ENCODE data around the gene OVCH1.

OVCH1 gene

GRCh38 chr12:29543036-29543435 is 45.5 kb upstream of the OVCH1 start:
- TF ChIP-seq CTCF (IDR thresholded peaks at IDR 0.05; ENCODE audit: insufficient read depth, low read length, missing control alignments): no peak
- POLR2A ChIA-PET: no interaction called here
- DNase-seq (ENCODE audit: low read depth, low spot score): no peak
- no peak overlapping the region for H3K4me3 ChIP-seq (ENCODE audit: low read depth, low read length)
- CTCF ChIA-PET: interaction anchor here (1.2 to 1.8 kb wide), 2 partner anchors 23 to 24 kb away, joined by 3 to 4 read pairs; no protein-coding TSS in a partner anchor

- no peak for TF ChIP-seq CTCF (IDR thresholded peaks at IDR 0.05; ENCODE audit: insufficient read depth, low read length, missing control alignments)
- no peak for DNase-seq (ENCODE audit: low read depth, low spot score)
- ChIA-PET POLR2A (no interaction called here), CTCF (no interaction called here)
- H3K4me3 ChIP-seq (ENCODE audit: low read depth, low read length): no peak overlapping the region
Observed at GRCh38 chr12:29537298-29537697, 39.8 kb upstream of the OVCH1 start.

- DNase-seq (ENCODE audit: low read depth, low spot score): no peak
- no peak overlapping the region for H3K4me3 ChIP-seq (ENCODE audit: low read depth, low read length)
- CTCF ChIA-PET: no interaction called here
- no peak for TF ChIP-seq CTCF (IDR thresholded peaks at IDR 0.05; ENCODE audit: insufficient read depth, low read length, missing control alignments)
- POLR2A ChIA-PET: no interaction called here
Observed at GRCh38 chr12:29534935-29535334, 37.4 kb upstream of the OVCH1 start.

GRCh38 chr12:29533815-29534489 is 36.5 kb upstream of the OVCH1 start:
- ChIA-PET CTCF (no interaction called here), POLR2A (no interaction called here)
- no peak for TF ChIP-seq CTCF (IDR thresholded peaks at IDR 0.05; ENCODE audit: insufficient read depth, low read length, missing control alignments)
- DNase-seq (ENCODE audit: low read depth, low spot score): no peak
- H3K4me3 ChIP-seq (ENCODE audit: low read depth, low read length): no peak overlapping the region

- DNase-seq (ENCODE audit: low read depth, low spot score): no peak
- no peak overlapping the region for H3K4me3 ChIP-seq (ENCODE audit: low read depth, low read length)
- ChIA-PET CTCF (interaction anchor here (1.2 to 2.5 kb wide), 3 partner anchors 9 to 22 kb away, joined by 3 to 15 read pairs (median 3); no protein-coding TSS in a partner anchor), POLR2A (no interaction called here)
- no peak for TF ChIP-seq CTCF (IDR thresholded peaks at IDR 0.05; ENCODE audit: insufficient read depth, low read length, missing control alignments)
Observed at GRCh38 chr12:29531471-29531870, 34.0 kb upstream of the OVCH1 start.

GRCh38 chr12:29530436-29530835 is 33.0 kb upstream of the OVCH1 start:
- TF ChIP-seq CTCF (IDR thresholded peaks at IDR 0.05; ENCODE audit: insufficient read depth, low read length, missing control alignments): no peak
- no peak overlapping the region for H3K4me3 ChIP-seq (ENCODE audit: low read depth, low read length)
- ChIA-PET POLR2A (no interaction called here), CTCF (interaction anchor here (1.1 to 2.5 kb wide), 2 partner anchors 11 to 223 kb away, joined by 4 to 15 read pairs; no protein-coding TSS in a partner anchor)
- DNase-seq (ENCODE audit: low read depth, low spot score): no peak
